Measurements from ENCODE around the gene CFAP97.

CFAP97 gene

GRCh38 chr4:185112104-185112503 is 91.7 kb downstream of the CFAP97 start:
- in situ Hi-C loops (cut with HindIII; ENCODE audit: low sequenced_read_pairs) = no loop called here

- in situ Hi-C loops (cut with HindIII; ENCODE audit: low sequenced_read_pairs) = no loop called here
Measured at GRCh38 chr4:185110375-185110823, 93.4 kb downstream of the CFAP97 start.

GRCh38 chr4:185109736-185110135 is 94.1 kb downstream of the CFAP97 start:
- in situ Hi-C loops (cut with HindIII; ENCODE audit: low sequenced_read_pairs) = no loop called here

Measured in DLD1 (cell line).